Measurements from ENCODE around the gene ACTL7A. TPM values are rescaled to one million over a fixed set of nuclear protein-coding genes. Genes with fewer than 3 reads are reported as not detected.

Gene ACTL7A
- total RNA-seq, 1 donor, result not detected

- no peak for TF ChIP-seq CTCF (IDR thresholded peaks at IDR 0.05; ENCODE audit: insufficient read depth, low read depth, low read length)
- H3K4me3 ChIP-seq (ENCODE audit: low read depth, low read length), result no peak overlapping the region
- DNase-seq (ENCODE audit: low read depth), result no peak
Observed at GRCh38 chr9:108830272-108830671, 31.8 kb upstream of the ACTL7A start.

- TF ChIP-seq CTCF (IDR thresholded peaks at IDR 0.05; ENCODE audit: insufficient read depth, low read depth, low read length), result no peak
- no peak for DNase-seq (ENCODE audit: low read depth)
- H3K4me3 ChIP-seq (ENCODE audit: low read depth, low read length), result no peak overlapping the region
Observed at GRCh38 chr9:108831496-108832178, 30.4 kb upstream of the ACTL7A start.

GRCh38 chr9:108832179-108832500, 29.9 kb upstream of the ACTL7A start:
- no peak overlapping the region for H3K4me3 ChIP-seq (ENCODE audit: low read depth, low read length)
- TF ChIP-seq CTCF (IDR thresholded peaks at IDR 0.05; ENCODE audit: insufficient read depth, low read depth, low read length), result no peak
- no peak for DNase-seq (ENCODE audit: low read depth)

- no peak for TF ChIP-seq CTCF (IDR thresholded peaks at IDR 0.05; ENCODE audit: insufficient read depth, low read depth, low read length)
- no peak for DNase-seq (ENCODE audit: low read depth)
- H3K4me3 ChIP-seq (ENCODE audit: low read depth, low read length), result no peak overlapping the region
Observed at GRCh38 chr9:108834959-108835665, 27.0 kb upstream of the ACTL7A start.

- no peak for DNase-seq (ENCODE audit: low read depth)
- H3K4me3 ChIP-seq (ENCODE audit: low read depth, low read length), result no peak overlapping the region
- TF ChIP-seq CTCF (IDR thresholded peaks at IDR 0.05; ENCODE audit: insufficient read depth, low read depth, low read length), result no peak
Observed at GRCh38 chr9:108835831-108836230, 26.2 kb upstream of the ACTL7A start.

GRCh38 chr9:108836319-108836718, 25.7 kb upstream of the ACTL7A start:
- no peak overlapping the region for H3K4me3 ChIP-seq (ENCODE audit: low read depth, low read length)
- TF ChIP-seq CTCF (IDR thresholded peaks at IDR 0.05; ENCODE audit: insufficient read depth, low read depth, low read length), result no peak
- DNase-seq (ENCODE audit: low read depth), result no peak

All from fibroblast of villous mesenchyme (primary cell).